Measurements from ENCODE around the gene SLC1A7.

The SLC1A7 gene

DNA sequence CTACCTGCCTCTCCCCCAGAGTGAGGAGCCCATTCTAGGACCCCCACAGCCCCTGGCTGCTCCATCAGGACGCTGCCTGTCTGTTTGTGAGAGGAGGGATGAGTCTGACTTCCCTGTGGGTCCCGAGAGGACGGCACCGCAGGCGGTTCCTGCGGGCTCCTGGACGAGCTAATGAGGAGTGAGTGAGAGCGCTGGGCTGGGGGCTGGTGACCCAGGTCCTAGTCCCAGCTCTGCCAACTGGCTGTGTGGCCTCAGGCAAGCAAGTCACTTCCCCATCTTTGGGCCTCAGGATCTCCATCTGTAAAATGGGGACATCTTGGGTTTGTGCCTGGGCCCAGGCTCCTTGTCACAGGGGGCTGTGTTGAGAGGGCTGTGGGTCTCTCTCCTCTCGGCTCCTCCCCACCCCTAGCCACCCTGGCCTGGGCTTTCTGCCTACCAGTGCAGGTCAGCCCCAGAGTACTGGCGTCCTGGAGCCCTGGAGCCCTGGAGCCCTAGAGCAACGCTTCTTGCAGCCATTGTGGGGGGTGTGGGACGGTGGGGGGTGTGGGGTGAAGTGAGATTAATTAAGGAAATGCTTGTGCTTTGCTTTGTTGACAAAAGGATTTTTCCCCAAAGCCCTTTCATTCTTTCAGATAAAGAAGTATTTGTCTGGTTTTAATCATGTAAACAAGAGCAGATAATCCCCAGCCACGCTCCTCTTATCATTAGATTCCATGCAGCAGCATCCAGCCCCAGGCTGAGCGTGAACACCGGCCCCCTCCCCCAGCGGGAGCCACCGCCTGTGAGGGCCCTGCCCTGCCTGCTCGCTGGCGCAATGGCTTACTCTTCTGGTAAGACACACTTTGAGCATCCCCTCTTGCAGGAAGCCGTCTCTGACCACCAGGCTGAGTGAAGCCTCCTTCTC is 26.8 kb downstream of the SLC1A7 start:
- peak; percentile 11 for DNase-seq (ENCODE audit: low spot score)

DNA sequence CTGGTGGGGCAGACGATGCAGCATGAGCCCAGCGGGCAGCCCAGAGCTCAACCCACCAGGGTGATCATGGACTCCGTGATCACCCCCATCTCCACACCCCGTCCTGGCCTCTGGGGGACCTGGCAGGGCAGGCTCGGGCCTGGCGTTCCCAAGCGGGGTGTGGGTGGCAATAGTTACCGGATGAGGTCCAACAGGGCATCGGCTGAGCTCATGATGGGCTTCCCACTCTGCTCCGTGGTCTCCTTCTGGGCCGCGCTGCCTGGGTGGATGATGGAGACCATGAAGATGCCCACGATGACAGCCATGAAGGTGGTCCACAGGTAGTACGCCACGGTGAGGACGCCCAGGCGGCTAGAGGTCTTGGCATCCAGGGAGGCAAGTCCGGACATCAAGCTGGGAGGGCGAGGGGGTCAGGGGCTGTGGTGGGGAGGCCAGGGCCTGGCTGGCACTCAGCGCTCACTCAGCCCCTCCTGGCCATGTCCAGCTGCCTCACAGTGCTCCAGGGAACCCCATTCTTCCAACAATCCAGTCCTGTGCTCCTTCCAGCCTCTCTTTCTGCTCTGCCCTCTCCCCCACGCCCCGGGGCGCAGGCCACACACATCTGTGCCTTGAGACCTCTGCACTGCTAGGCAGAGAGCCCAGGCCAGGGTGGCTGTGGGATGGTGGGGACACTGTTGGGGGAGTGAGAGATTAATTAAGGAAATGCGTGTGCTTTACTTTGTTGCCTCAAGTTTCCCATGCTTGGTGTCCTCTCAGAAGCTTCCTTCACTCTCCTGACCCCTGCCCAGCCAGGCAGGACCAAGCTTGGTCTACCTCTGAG is 27.6 kb downstream of the SLC1A7 start:
- no peak for DNase-seq (ENCODE audit: low spot score)

DNA sequence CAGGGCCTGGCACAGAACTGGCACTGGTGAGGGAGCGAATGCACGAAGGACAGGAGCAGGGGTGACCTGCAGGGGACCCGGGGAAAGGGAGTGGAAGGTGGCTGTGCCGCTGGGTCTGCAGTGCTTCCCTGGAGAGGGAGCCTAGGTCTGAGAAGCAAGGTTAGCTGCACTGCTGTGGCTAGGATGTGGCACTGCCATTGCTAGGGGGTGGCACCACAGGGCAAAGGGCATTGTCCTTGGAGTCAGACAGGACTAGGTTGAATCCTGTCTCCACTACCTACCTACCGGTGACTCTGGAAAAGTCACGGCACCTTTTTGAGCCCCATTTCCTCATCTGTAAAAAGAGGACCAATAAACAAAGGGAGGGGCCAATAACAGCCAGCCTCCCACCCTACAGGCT is 28.3 kb downstream of the SLC1A7 start:
- no peak for DNase-seq (ENCODE audit: low spot score)

DNA sequence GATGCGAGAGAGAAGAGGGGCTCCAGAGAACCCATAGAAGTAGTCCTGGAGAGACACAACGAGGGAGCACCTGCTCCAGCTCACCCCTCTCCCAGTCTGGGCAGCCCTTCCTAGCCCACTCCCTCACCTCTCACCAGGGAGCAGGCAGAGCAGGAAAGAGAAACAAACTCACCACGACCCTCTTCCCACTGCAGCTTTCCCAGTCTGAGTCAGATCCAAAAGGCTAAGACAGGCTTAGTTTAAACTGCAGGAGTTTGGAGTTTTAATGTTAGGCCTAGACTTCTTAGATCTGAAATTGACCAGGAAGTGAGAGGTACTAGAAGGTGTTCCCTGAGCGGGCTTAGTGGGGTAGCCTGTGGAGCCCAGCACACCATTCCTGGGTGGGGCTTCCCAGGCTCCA is 29.6 kb downstream of the SLC1A7 start:
- no peak for DNase-seq (ENCODE audit: low spot score)

DNA sequence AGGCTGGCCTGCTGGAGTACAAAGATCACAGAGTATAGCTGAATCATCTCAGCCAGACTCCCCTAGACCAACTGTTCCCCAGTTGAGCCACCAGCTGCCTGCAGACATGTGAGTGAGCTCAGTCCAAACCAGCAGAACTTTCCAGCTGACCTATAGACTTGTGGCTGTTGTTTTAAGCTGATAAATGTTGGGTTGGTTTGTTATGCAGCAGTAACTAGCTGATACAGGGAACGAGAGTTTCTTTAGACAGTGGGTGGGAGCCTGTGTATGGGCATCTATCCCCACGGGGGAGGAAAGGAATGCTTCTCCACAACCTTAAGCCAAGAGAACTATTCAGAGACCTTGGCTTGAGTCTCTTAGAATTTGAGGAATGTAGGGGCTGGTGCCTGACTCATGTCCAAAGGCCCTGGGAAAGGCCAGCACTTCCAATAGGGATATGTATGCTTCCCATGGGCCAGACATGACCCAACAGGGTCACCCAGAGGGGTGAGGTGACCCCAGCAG is 30.1 kb downstream of the SLC1A7 start:
- no peak for DNase-seq (ENCODE audit: low spot score)

DNA sequence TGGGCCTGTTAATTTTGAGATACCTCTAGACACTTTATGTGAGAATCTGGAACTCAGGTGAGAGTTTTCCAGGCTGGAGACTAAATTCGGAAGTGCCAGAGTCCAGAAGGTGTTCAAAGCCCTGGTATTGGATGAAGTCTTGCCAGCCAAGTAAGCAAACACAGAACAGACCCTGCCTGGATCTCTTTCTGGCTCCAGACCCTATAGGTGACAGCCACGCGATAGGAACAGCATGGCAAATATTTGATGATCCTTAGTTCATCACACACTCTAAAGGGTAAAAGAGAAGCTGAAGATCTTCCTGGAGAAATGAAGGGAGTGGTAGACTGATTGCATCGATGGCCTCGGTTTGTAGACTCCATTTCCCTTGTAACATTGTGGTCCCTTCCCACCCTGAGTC is 30.7 kb downstream of the SLC1A7 start:
- DNase-seq (ENCODE audit: low spot score), result no peak

DNA sequence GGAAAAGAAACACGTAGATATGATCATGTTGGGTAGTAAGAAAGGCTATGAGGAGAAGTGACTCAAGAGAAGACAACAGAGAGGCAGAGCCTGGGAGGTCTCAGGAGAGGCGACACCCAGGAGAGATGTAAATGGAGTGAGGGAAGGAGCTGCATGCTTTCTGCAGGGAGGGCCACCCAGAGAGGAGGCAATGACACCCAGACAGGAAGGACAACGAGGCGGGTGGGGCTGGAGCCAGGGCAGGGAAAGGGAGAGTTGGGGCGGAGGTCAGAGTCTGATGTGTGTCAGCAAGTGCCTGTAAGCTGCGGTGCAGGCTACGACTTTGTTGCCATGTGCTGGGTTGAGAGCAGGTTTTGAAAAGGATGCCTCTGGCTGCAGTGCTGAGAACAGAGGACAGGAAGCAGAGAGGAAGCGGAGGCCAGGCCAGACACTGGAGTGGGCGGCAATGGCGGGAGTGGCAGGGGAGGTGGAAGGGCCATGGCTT is 31.3 kb downstream of the SLC1A7 start:
- DNase-seq (ENCODE audit: low spot score), result peak; percentile 38

DNA sequence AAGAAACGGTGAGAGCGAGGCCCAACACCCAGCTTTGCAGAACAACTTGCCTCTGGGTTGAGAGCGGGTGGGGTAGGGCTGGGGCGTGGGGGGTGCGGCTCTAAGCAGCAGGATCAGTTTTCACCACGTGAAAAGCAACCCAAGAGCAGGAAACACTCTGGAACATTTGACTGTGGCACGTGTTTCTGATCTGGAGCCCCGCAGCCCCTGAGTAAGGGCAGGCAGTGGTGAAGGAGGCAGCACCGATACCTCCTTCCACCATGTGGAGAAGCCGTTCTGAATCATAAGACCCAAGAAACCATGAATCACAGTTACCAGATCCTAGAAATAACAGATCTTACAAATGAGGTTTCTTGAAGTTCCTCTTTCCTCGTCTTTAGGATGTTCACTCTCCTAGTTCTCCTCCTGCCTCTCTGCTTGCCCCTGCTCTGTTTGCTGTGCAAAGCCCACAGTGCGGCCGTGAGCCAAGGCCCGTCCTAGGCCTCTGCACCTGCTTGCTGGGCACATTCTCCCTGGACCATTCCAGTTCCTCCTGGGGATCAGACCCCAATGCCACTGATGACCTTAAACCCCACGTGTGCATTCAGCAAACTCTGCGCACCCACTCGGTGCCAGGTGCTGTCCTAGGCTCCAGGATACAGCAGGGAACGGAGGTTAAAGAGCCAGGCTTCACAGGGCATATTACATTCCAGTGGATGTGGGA is 31.9 kb downstream of the SLC1A7 start:
- no peak for DNase-seq (ENCODE audit: low spot score)

DNA sequence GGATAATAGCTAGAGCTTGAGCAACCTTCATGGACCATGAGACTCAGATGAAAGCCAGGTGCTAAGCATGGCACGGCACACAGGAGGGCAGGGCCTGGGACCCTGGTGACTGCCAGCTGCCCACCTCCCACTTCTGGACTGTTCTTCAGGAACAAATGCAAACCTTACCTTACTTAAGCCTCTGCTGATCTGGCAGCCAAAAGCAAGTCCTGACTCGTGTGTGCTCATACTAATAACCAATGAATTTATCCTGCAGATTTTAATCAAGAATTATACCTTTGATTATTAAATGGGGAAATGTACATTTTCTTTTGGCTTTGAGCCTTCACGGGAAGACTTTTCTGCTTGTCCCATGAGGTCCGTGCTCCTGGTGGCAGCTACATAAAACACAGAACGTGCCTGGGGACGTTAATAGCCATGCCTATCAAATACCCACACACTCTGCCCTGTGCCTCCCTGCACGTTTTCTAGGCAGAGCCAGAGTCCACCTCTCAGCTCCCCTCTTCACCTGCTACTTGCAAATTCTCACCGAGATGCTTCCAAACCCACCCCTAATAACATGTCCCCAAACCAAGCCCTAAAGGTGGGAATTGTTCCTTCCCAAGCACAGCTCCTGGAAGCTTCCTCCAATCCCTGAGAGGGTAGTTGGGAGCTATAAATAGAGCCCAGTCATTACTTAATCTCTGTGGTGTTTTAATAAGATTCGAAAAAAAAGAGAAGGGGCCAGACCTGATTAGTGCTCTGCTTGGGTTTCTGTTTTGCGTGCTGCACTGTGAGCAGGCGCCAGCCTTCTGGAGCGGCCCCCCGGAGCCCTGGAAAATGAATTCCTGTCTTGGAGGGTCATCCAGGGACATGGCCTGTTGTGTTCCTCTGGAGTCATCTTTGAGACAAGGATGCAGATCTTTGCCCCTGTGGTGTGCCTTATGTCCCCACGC is 33.5 kb downstream of the SLC1A7 start:
- no peak for DNase-seq (ENCODE audit: low spot score)

DNA sequence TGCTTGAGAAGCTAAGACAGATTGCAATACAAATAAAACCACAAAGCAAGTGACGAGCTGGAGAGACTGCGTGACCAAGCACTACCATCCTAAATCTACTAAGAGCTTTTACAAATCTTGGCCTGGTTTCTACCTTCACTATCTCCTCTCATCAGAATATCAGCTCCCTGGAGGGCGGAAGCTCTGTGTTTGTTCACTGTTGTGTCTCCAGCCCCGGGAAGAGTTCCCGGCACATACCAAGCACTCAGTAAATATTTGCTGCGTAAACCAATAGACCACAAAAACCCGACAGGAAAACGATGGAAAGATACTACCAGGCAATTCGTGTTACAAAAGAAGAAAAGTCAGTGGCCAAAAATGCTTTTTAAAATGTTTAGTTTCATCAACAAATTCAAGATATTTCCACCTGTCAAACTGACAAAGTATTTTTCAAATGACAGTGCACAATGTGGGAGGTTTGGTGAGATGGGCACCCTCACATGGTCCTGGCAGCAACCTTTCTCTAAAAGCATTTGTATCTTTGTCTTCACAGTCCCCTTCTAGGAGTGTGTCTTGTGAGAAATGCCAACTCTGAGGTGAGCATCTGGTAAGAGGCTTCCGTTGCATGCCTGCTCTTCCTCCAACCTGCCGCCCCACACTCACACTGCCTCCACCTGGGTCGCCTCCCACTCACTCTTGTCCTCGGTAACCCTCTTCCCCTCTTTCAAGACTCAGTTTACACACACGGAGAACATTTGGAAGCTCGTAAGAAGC is 34.7 kb downstream of the SLC1A7 start:
- no peak for DNase-seq (ENCODE audit: low spot score)

DNA sequence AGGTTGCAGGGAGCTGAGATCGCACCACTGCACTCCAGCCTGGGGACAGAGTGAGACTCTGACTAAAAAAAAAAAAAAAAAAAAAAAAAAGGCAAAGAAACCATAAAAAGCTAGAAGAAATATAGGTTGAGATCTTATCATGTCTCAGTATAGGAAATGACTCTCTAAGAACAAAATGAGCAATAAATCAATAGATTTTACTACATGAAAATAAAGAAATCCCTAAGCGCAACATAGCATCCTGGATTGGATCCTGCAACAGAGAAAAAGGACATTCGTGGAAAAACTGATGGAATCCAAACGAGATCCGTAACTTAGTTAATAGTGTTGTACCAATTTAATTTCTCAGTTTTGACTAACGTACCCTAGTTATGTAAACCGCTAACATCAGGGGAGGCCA is 35.3 kb downstream of the SLC1A7 start:
- no peak for DNase-seq (ENCODE audit: low spot score)

DNA sequence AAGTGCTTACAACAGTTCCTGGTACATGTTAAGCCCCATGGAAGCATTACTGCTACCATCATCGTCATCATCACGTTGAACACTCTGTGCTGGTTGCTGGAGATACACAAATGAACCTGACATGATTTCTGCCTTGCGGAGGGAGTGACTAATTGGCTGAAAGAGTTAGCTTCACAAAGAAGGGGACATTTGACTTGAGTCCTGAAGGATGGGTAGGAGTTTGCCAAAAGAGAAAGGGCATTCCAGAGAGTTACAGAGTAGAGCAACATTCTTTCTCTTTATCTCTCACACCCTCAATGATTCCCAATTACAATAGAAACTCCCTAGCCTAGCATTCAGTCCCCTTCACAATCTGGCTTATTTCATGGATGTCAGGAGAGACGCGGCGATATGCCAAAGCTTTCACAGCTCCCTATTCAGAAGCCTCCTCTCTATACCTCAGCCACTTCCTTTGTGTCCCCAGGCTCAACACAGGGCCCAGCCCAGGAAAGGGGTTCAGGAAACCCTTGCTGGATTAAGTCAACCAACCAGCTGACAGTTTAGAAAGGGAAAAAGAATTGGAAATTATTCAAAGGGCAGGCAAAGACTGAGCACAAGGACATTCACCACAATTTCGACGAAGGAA is 38.0 kb downstream of the SLC1A7 start:
- no peak for DNase-seq (ENCODE audit: low spot score)

DNA sequence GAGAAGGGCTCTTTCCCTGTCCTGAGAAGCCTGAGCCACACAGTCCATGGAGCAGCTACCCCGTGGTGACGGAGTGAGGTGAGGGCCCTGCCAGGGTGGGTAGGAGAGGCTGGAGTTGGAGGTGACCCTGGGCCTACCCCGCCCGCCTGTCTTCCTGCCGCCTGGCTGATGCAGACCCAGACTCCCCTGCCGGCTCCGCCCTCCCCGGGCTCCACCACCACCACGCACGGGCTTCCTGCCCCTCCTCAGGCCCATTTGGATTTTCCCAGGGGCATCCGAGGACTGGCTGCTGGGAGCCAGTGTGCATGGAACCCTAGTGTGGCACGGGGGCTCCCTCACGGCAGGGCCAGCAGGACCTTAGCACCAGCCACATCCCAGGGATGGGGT is 47.9 kb downstream of the SLC1A7 start:
- DNase-seq (ENCODE audit: low spot score), result no peak

DNA sequence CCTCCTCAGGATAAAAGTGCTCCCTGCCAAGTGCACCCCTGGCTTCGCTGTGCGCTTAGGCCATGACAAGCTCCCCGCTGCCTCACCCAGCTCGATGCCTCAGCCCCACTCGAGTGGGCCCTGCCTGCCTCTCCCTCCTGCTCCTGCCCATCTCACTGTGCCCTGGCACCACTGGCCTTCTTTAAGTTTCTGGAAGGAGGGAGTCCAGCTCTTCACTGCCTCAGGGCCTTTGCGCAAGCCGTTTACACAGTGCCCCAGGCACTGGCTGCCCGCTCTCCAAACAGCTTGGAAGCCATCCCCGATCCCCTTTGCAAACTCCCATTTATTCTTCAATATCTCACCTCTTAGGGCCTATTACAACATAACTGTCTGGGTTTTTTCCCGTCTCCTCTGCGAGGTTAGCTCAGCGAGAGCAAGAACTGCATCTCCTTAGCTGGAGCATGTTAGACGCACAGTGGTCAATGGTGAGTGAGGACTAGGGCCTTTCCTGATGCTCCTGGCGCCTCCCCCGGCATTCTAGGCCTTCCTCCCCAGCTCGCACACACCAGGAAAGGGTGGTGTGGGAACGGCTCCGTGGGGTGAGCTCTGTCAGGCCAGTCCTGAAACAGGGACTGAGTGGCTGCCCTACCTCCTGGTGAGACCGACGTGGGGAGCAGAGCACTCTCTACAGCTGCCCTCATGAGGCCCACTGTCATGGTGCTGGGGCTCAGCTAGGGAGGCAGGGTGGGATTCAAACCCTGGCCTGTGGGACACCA is 48.5 kb downstream of the SLC1A7 start:
- DNase-seq (ENCODE audit: low spot score), result no peak

DNA sequence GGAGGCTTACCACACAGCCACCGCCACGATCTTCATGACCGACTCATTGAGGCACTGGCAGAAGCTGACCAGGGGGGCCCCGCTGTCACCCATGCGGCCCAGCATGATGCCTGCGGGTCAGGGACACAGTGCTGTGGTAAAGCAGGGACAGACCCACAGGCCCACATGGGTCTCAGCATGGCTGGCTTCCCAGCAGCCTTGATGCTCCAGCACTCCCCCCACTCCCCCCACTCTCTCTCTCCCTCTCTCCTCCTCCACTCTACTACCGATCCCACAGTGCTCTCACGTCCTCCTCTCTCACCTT is 49.0 kb downstream of the SLC1A7 start:
- no peak for DNase-seq (ENCODE audit: low spot score)

DNA sequence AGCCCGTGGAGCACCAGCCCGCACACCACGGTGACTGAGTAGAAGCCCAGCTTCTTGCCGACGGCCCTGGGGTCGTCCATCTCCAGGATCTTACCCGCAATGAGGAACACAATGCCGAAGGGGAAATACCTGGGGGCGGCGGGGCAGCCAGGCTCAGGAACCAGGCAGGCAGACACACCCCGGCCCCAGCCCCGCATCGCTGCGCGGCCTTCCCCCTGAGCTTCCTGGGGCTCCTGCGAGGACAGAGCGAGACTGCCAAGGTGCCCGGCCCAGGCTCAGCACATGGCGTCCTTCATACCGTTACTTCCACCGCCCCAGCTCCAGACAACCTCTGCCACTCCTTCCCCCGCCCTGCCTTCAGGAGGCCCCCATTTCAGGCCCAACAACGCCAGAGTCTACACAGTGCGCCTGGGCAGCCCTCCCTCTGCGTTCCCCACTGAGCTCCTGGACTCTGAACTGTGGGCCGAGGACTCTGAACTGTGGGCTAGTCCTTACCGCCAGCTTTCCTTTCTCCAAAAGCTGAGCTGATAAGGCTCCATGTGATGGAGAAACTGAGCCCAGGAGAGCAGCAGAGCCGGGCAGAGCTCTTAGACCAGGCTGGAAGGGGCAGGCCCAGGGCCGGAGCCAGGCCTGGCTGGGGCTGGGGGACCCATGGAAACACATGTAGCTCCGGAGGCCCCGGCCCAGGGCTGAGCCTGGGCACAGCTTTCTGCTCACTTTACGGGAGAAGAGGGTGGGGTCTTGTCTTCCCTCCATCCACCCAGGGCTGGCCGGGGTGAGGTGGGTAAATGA is 49.6 kb downstream of the SLC1A7 start:
- DNase-seq (ENCODE audit: low spot score), result no peak

DNA sequence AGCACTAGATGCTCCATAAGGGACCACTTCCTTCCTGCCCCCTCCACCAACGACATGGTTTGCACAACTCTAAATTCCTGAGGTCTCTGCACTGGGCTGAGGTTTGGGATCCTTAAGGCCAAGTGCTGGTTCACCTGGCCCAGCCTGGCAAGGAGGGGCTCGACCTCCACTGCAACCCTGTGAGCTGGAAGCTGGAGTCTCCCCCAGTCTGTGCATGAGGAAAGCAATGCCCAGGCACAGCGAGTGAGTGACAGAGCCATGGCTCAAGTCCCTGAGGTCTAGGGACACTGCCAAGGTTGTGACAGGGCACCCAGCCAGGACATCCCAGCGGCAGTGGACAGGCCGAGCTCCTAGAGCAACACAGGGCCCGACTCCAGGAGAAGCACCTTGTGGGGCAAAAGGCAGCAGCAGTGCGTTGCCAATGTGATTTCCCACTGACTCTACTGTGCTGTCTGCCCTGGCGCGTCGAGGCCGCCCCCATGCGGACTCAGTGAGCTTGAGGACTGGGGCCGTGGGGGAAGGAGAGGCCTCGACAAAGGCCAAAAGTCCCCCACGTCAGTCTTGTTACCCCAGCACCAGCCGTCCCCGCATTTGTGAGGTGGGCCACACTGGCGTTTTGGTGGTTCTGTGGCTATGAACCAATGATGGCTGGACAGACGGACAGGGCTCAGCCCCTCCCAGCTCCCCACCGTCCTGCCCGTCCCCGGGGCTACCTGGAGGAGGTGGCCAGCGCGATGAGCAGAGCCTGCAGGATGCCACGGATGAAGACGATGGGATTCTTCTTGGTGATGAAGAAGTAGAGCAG is 50.4 kb downstream of the SLC1A7 start:
- DNase-seq (ENCODE audit: low spot score), result no peak
